GF-D8 (cell line): ENCODE measurements around the gene SLC22A2.
"Not testable (repeated sequence)": the region's sequence is repeated elsewhere in the genome, so short reads cannot be mapped to it uniquely, and the experiment has no call there.

ENCODE experiments used
- DNase-seq: peaks from one replicate; lab custom pipeline; 2025; lab: John Stamatoyannopoulos, UW

Gene SLC22A2

GRCh38 chr6:160258346-160259142 lies at the start of gene SLC22A2:
SLC22A2 (minus strand) TSS chr6:160258821; CDS start chr6:160258757, 64 bp downstream.
- no peak for DNase-seq

GRCh38 chr6:160305926-160306713 lies 47.5 kb upstream of the SLC22A2 start:
- DNase-seq: no peak

GRCh38 chr6:160303806-160304205 lies 45.2 kb upstream of the SLC22A2 start:
- DNase-seq: no peak

- DNase-seq: not testable (repeated sequence)
Observed at GRCh38 chr6:160302431-160303082, 43.9 kb upstream of the SLC22A2 start.

- DNase-seq: no peak
Observed at GRCh38 chr6:160301339-160301738, 42.7 kb upstream of the SLC22A2 start.

GRCh38 chr6:160300076-160300695 lies 41.6 kb upstream of the SLC22A2 start:
- no peak for DNase-seq

- DNase-seq: no peak
Observed at GRCh38 chr6:160299559-160299958, 40.9 kb upstream of the SLC22A2 start.

GRCh38 chr6:160298121-160298520 lies 39.5 kb upstream of the SLC22A2 start:
- DNase-seq: no peak

GRCh38 chr6:160297310-160297709 lies 38.7 kb upstream of the SLC22A2 start:
- no peak for DNase-seq

GRCh38 chr6:160293844-160294243 lies 35.2 kb upstream of the SLC22A2 start:
- DNase-seq: no peak

- no peak for DNase-seq
Observed at GRCh38 chr6:160285541-160286105, 27.0 kb upstream of the SLC22A2 start.

GRCh38 chr6:160284575-160284974 lies 26.0 kb upstream of the SLC22A2 start:
- DNase-seq: no peak

- no peak for DNase-seq
Observed at GRCh38 chr6:160282444-160282843, 23.8 kb upstream of the SLC22A2 start.

GRCh38 chr6:160279850-160280249 lies 21.2 kb upstream of the SLC22A2 start:
- DNase-seq: no peak

- no peak for DNase-seq
Observed at GRCh38 chr6:160278786-160279310, 20.2 kb upstream of the SLC22A2 start.

GRCh38 chr6:160278311-160278710 lies 19.7 kb upstream of the SLC22A2 start:
- DNase-seq: no peak

- no peak for DNase-seq
Observed at GRCh38 chr6:160277546-160277945, 18.9 kb upstream of the SLC22A2 start.

GRCh38 chr6:160277144-160277543 lies 18.5 kb upstream of the SLC22A2 start:
- DNase-seq: no peak

- no peak for DNase-seq
Observed at GRCh38 chr6:160276126-160276525, 17.5 kb upstream of the SLC22A2 start.

- DNase-seq: no peak
Observed at GRCh38 chr6:160275511-160276003, 16.9 kb upstream of the SLC22A2 start.

- no peak for DNase-seq
Observed at GRCh38 chr6:160274871-160275510, 16.4 kb upstream of the SLC22A2 start.
